Measurements from ENCODE around the gene SIVA1. TPM values are rescaled to one million over a fixed set of nuclear protein-coding genes. Genes with fewer than 3 reads are reported as not detected.

SIVA1 gene
- total RNA-seq, 1 donor from 2014 or later = 116 TPM

- no peaks in the 10 kb centered on the region for H3K9me3 Mint-ChIP-seq (ENCODE audit: low read depth)
- H3K4me3 Mint-ChIP-seq (ENCODE audit: low read depth) = peak overlapping the region; percentile 52
- no peak overlapping the region for H3K27ac Mint-ChIP-seq
- H3K27me3 Mint-ChIP-seq = peaks cover 14% of the 10 kb centered on the region
- no peak for DNase-seq (ENCODE audit: low spot score, unreplicated experiment)
- no peak for TF ChIP-seq CTCF (IDR thresholded peaks at IDR 0.05; ENCODE audit: unreplicated experiment)
- no peaks in the 10 kb centered on the region for H3K36me3 Mint-ChIP-seq (ENCODE audit: insufficient read depth)
- H3K4me1 Mint-ChIP-seq (ENCODE audit: low read depth) = peaks cover 5% of the 10 kb centered on the region
Observed at GRCh38 chr14:104724407-104724980, 28.5 kb upstream of the SIVA1 start.

GRCh38 chr14:104724981-104725771 lies 27.8 kb upstream of the SIVA1 start:
- no peak for DNase-seq (ENCODE audit: low spot score, unreplicated experiment)
- H3K27me3 Mint-ChIP-seq = peaks cover 14% of the 10 kb centered on the region
- no peak for TF ChIP-seq CTCF (IDR thresholded peaks at IDR 0.05; ENCODE audit: unreplicated experiment)
- H3K4me3 Mint-ChIP-seq (ENCODE audit: low read depth) = peak overlapping the region; percentile 60
- H3K9me3 Mint-ChIP-seq (ENCODE audit: low read depth) = no peaks in the 10 kb centered on the region
- peaks cover 5% of the 10 kb centered on the region for H3K4me1 Mint-ChIP-seq (ENCODE audit: low read depth)
- H3K36me3 Mint-ChIP-seq (ENCODE audit: insufficient read depth) = no peaks in the 10 kb centered on the region
- no peak overlapping the region for H3K27ac Mint-ChIP-seq

- H3K4me1 Mint-ChIP-seq (ENCODE audit: low read depth) = peaks cover 5% of the 10 kb centered on the region
- no peak for DNase-seq (ENCODE audit: low spot score, unreplicated experiment)
- peaks cover 14% of the 10 kb centered on the region for H3K27me3 Mint-ChIP-seq
- no peaks in the 10 kb centered on the region for H3K36me3 Mint-ChIP-seq (ENCODE audit: insufficient read depth)
- H3K27ac Mint-ChIP-seq = no peak overlapping the region
- H3K4me3 Mint-ChIP-seq (ENCODE audit: low read depth) = no peak overlapping the region
- H3K9me3 Mint-ChIP-seq (ENCODE audit: low read depth) = no peaks in the 10 kb centered on the region
- TF ChIP-seq CTCF (IDR thresholded peaks at IDR 0.05; ENCODE audit: unreplicated experiment) = peak; percentile 44
Observed at GRCh38 chr14:104725772-104726548, 27.0 kb upstream of the SIVA1 start.

GRCh38 chr14:104726600-104727451 lies 26.1 kb upstream of the SIVA1 start:
- no peak for DNase-seq (ENCODE audit: low spot score, unreplicated experiment)
- Mint-ChIP-seq H3K36me3 (ENCODE audit: insufficient read depth) (no peaks in the 10 kb centered on the region), H3K27me3 (peaks cover 14% of the 10 kb centered on the region), H3K4me3 (ENCODE audit: low read depth) (no peak overlapping the region), H3K27ac (no peak overlapping the region), H3K9me3 (ENCODE audit: low read depth) (no peaks in the 10 kb centered on the region), H3K4me1 (ENCODE audit: low read depth) (peaks cover 3% of the 10 kb centered on the region)
- peak; percentile 39 for TF ChIP-seq CTCF (IDR thresholded peaks at IDR 0.05; ENCODE audit: unreplicated experiment)

Data from progenitor cell of endocrine pancreas (in vitro differentiated cells).